Gastroesophageal sphincter (tissue), 4 donors: Measurements from ENCODE around the gene SLC4A11. TPM values are rescaled to one million over a fixed set of nuclear protein-coding genes. Genes with fewer than 3 reads are reported as not detected.

Source experiments
- ATAC-seq: fragments of 150-250 bp; one replicate; pipeline ENCODE4 v1.9.1; 2016; ENCODE audit warnings: mild to moderate bottlenecking, moderate library complexity
- H3K27ac ChIP-seq, 4 donors: fragments of 200-600 bp; sonication (generic) in 3 of 4; 1 replicate in 3 of 4; 2 replicates in 1 of 4; pipeline ENCODE4 v1.5.1; 2016 to 2019
- H3K27me3 ChIP-seq: fragments of 200-600 bp; sonication (generic); one replicate; pipeline ENCODE4 v1.5.1; 2019
- H3K36me3 ChIP-seq, 2 donors: fragments of 200-600 bp; sonication (generic); one replicate each; pipeline ENCODE4 v1.5.1; 2019; ENCODE audit warnings: control low read depth in 1 of 2
- H3K4me1 ChIP-seq, 3 donors: fragments of 200-600 bp; sonication (generic); 1 replicate in 2 of 3; 2 replicates in 1 of 3; pipeline ENCODE4 v1.5.1; 2016 to 2019; ENCODE audit warnings: control low read depth in 2 of 3
- H3K4me3 ChIP-seq, 2 donors: fragments of 200-600 bp; sonication (generic); one replicate each; pipeline ENCODE4 v1.5.1; 2019; ENCODE audit warnings: mild to moderate bottlenecking in 1 of 2, moderate library complexity in 1 of 2
- H3K9me3 ChIP-seq, 3 donors: fragments of 200-600 bp; sonication (generic); one replicate each; pipeline ENCODE4 v1.5.1; 2017 to 2019; ENCODE audit warnings: control low read depth in 2 of 3
- CTCF ChIP-seq, 4 experiments: fragments of 200-600 bp in 2 of 4; fragments of 450-650 bp in 2 of 4; sonication (generic) in 1 of 4; IDR thresholded peaks; one replicate each; pipeline ENCODE4 v1.5.1; 2017 to 2019; ENCODE audit warnings: antibody characterized with exemption in 4 of 4, mild to moderate bottlenecking in 2 of 4, moderate library complexity in 2 of 4
- EP300 ChIP-seq: sonication (generic); formaldehyde crosslinking; IDR thresholded peaks from one replicate; pipeline ENCODE4 v1.6.1; 2017; ENCODE audit warnings: antibody characterized with exemption, mild to moderate bottlenecking
- POLR2A ChIP-seq, 2 donors: fragments of 450-650 bp; IDR thresholded peaks; one replicate each; pipeline ENCODE4 v1.6.1; 2017; ENCODE audit warnings: antibody characterized with exemption in 2 of 2, mild to moderate bottlenecking in 2 of 2, moderate library complexity in 1 of 2
- POLR2AphosphoS5 ChIP-seq: sonication (generic); formaldehyde crosslinking; IDR thresholded peaks from one replicate; pipeline ENCODE4 v1.6.1; 2017; ENCODE audit warnings: antibody characterized with exemption
- WGBS, 2 donors: methylation state at CpG; one replicate each; pipeline ENCODE4 v1.1.5; 2018; ENCODE audit warnings: low coverage in 1 of 2; 5-methylcytosine and 5-hydroxymethylcytosine counted together
- total RNA-seq, 4 donors: library from RNA; depleted of rRNA; stranded (reverse); fragments of >200 nt; gene quantifications; one replicate each; pipeline ENCODE4 v1.1.0, GENCODE V29; 2016

The SLC4A11 gene
- total RNA-seq, 4 donors from 2014 or later = 0.31 to 3.3 (median 0.62) TPM; not detected in 1

- no peak overlapping the region for H3K27ac ChIP-seq
- no peaks in the 10 kb centered on the region for H3K4me1 ChIP-seq
- TF ChIP-seq EP300 (no peak), POLR2A (IDR thresholded peaks at IDR 0.05) (no peak), CTCF (IDR thresholded peaks at IDR 0.05) (no peak), POLR2AphosphoS5 (no peak)
- H3K36me3 ChIP-seq = peaks cover 0 to 100% of the 10 kb centered on the region in 2 donors
- ATAC-seq = no peak
- WGBS, 2 donors = 95% methylated on average over 4 to 5 of the region's 7 CpGs
- no peaks in the 10 kb centered on the region for H3K9me3 ChIP-seq
- no peak overlapping the region for H3K4me3 ChIP-seq
- H3K27me3 ChIP-seq = no peaks in the 10 kb centered on the region
Measured at GRCh38 chr20:3277686-3278465, 38.9 kb upstream of the SLC4A11 start.

- no peaks in the 10 kb centered on the region for H3K27me3 ChIP-seq
- no peak for TF ChIP-seq POLR2A (IDR thresholded peaks at IDR 0.05)
- TF ChIP-seq POLR2AphosphoS5 = no peak
- no peak for TF ChIP-seq EP300
- no peak for TF ChIP-seq CTCF (IDR thresholded peaks at IDR 0.05)
- H3K27ac ChIP-seq = no peak overlapping the region
- H3K36me3 ChIP-seq = peaks cover 0 to 98% of the 10 kb centered on the region in 2 donors
- no CpG with 5 or more reads among the region's 1 CpG for WGBS, 2 donors
- no peaks in the 10 kb centered on the region for H3K4me1 ChIP-seq
- no peak overlapping the region for H3K4me3 ChIP-seq
- H3K9me3 ChIP-seq = no peaks in the 10 kb centered on the region
- no peak for ATAC-seq
Measured at GRCh38 chr20:3276680-3277015, 37.7 kb upstream of the SLC4A11 start.

- TF ChIP-seq POLR2A (IDR thresholded peaks at IDR 0.05) = no peak
- TF ChIP-seq EP300 = no peak
- TF ChIP-seq CTCF (IDR thresholded peaks at IDR 0.05) = no peak
- TF ChIP-seq POLR2AphosphoS5 = no peak
- Histone ChIP-seq H3K9me3 (no peaks in the 10 kb centered on the region), H3K4me1 (no peaks in the 10 kb centered on the region), H3K27me3 (no peaks in the 10 kb centered on the region), H3K27ac (no peak overlapping the region), H3K4me3 (no peak overlapping the region), H3K36me3 (peaks cover 0 to 97% of the 10 kb centered on the region in 2 donors)
- no peak for ATAC-seq
- 100% methylated on average over 1 of the region's 2 CpGs; no CpG with 5 or more reads in 1 of the 2 donors for WGBS, 2 donors
Measured at GRCh38 chr20:3275966-3276679, 37.1 kb upstream of the SLC4A11 start.

GRCh38 chr20:3275064-3275935 is 36.3 kb upstream of the SLC4A11 start:
- no peak for ATAC-seq
- TF ChIP-seq EP300 (no peak), POLR2A (IDR thresholded peaks at IDR 0.05) (no peak), CTCF (IDR thresholded peaks at IDR 0.05) (no peak), POLR2AphosphoS5 (no peak)

More at GRCh38 chr20:3275064-3275935, 36.3 kb upstream of the SLC4A11 start:
- Histone ChIP-seq H3K27ac (no peak overlapping the region), H3K4me1 (no peaks in the 10 kb centered on the region), H3K27me3 (no peaks in the 10 kb centered on the region), H3K36me3 (peaks cover 0 to 97% of the 10 kb centered on the region in 2 donors), H3K4me3 (no peak overlapping the region), H3K9me3 (no peaks in the 10 kb centered on the region)
- WGBS, 2 donors = 86 to 94% methylated on average over 2 to 4 of the region's 5 CpGs
